HUES64 (cell line): ENCODE measurements around the gene CAPNS2. TPM values are rescaled to one million over a fixed set of nuclear protein-coding genes. Genes with fewer than 3 reads are reported as not detected.

Source experiments
- H3K27ac ChIP-seq: 2 replicates; pipeline ENCODE4 v1.7.0; 2013; ENCODE audit warnings: low read depth, low read length, inconsistent platforms
- H3K27me3 ChIP-seq: 2 replicates; pipeline ENCODE4 v1.6.1; 2013; ENCODE audit warnings: mild to moderate bottlenecking, low read length; ENCODE audit not compliant: insufficient read depth
- H3K36me3 ChIP-seq: 2 replicates; pipeline ENCODE4 v1.6.1; 2013; ENCODE audit warnings: mild to moderate bottlenecking, low read length; ENCODE audit not compliant: insufficient read depth
- H3K4me1 ChIP-seq: 2 replicates; pipeline ENCODE4 v1.6.1; 2013; ENCODE audit warnings: mild to moderate bottlenecking, low read length, moderate library complexity; ENCODE audit not compliant: insufficient read depth
- H3K4me3 ChIP-seq: 2 replicates; pipeline ENCODE4 v1.5.1; 2013; ENCODE audit warnings: mild to moderate bottlenecking, low read length, moderate library complexity
- H3K9ac ChIP-seq: 2 replicates; pipeline ENCODE4 v1.6.1; 2013; ENCODE audit warnings: mild to moderate bottlenecking, low read depth, low read length
- H3K9me3 ChIP-seq: 2 replicates; pipeline ENCODE4 v1.6.1; 2013; ENCODE audit warnings: low read depth, low read length; ENCODE audit not compliant: insufficient read depth
- WGBS: fragments of 150-250, 120-280 bp; methylation state at CpG from one replicate; pipeline ENCODE4 v1.1.7; 2013; ENCODE audit warnings: missing lambda C conversion rate; 5-methylcytosine and 5-hydroxymethylcytosine counted together
- polyA plus RNA-seq, 2 experiments: library from polyadenylated mRNA; stranded (reverse); fragments of 50-300 nt; gene quantifications; one replicate each; pipeline ENCODE4 v1.2.3, GENCODE V29; 2013

Gene CAPNS2
- polyA plus RNA-seq (2013, experiment 1 of 2), result not detected
- not detected for polyA plus RNA-seq (2013, experiment 2 of 2)

DNA sequence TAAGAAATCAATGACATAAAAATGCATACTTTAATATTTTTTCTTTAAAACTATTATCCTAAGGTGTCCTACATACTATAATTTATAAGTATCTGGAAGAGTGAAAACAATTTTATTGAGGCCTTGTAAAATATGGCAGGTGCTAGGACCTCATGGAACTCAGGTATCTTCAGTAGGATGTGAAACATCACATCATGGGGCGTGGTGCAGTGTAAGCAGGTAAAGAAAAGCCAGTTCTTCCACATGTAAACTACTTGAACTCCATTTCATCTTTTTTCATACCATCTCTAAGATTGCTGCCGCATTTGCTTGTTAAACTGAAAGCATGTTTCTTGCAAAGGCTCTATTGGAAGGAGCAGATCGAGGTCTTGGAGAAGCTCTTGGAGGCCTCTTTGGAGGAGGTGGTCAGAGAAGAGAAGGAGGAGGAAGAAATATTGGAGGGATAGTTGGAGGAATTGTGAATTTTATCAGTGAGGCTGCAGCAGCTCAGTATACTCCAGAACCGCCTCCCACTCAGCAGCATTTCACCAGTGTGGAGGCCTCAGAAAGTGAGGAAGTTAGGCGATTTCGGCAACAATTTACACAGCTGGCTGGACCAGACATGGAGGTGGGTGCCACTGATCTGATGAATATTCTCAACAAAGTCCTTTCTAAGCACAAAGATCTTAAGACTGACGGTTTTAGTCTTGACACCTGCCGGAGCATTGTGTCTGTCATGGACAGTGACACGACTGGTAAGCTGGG is at the start of gene CAPNS2:
CAPNS2 (plus strand) TSS at position 253 of the 744 bp plus-strand sequence; CDS start at position 326, 73 bp downstream.
- H3K27ac ChIP-seq, result no peak within 1 kb of the TSS
- H3K4me1 ChIP-seq, result no peaks in the 10 kb centered on the region

DNA sequence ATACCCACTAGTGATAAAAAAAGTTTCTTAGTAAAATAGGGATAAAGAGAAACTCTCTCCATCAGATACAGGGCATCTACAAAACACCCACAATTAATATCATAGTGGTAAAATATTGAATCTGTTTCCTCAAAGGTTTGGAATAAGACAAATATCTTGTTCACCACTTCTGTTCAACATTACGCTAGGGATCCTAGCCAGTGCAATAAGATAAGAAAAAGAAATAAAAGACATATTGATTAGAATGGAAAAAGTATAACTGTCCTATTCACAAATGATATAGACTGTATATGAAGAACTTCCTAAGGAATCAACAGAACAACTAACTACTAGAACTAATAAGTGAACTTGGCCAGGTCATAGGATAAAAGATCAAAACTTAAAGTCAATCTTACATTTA is 44.7 kb upstream of the CAPNS2 start:
- peaks cover 22% of the 10 kb centered on the region; the same call in 1 of the 2 replicates for H3K9me3 ChIP-seq
- no peaks in the 10 kb centered on the region; the same call in 1 of the 2 replicates for H3K36me3 ChIP-seq
- H3K4me1 ChIP-seq, result 0 out of 2 replicates have a peak, but pooled peaks cover 5% of the 10 kb centered on the region
- H3K4me3 ChIP-seq, result no peak overlapping the region
- WGBS, result no CpG with 5 or more reads among the region's 1 CpG
- H3K9ac ChIP-seq, result no peak overlapping the region
- H3K27me3 ChIP-seq, result no peaks in the 10 kb centered on the region
- H3K27ac ChIP-seq, result no peak overlapping the region

More for the DNA sequence above, at the start of gene CAPNS2:
- no peak within 1 kb of the TSS for H3K9ac ChIP-seq
- H3K4me3 ChIP-seq, result no peak within 1 kb of the TSS
- H3K36me3 ChIP-seq, result no peaks in the 10 kb centered on the region
- WGBS, result 93% methylated on average over 9 of the region's 9 CpGs
- H3K27me3 ChIP-seq, result no peaks in the 10 kb centered on the region
- H3K9me3 ChIP-seq, result no peaks in the 10 kb centered on the region

- no peak overlapping the region for H3K4me3 ChIP-seq
- H3K4me1 ChIP-seq, result 0 out of 2 replicates have a peak, but pooled peaks cover 5% of the 10 kb centered on the region
- H3K9me3 ChIP-seq, result peaks cover 12% of the 10 kb centered on the region; the same call in 1 of the 2 replicates
- H3K36me3 ChIP-seq, result peaks cover 12% of the 10 kb centered on the region; the same call in 1 of the 2 replicates
- no peak overlapping the region for H3K9ac ChIP-seq
- H3K27me3 ChIP-seq, result no peaks in the 10 kb centered on the region
- H3K27ac ChIP-seq, result no peak overlapping the region
- WGBS, result no CpG with 5 or more reads among the region's 2 CpGs
Measured at GRCh38 chr16:55526441-55526840, 40.0 kb upstream of the CAPNS2 start.

GRCh38 chr16:55527885-55528284 is 38.6 kb upstream of the CAPNS2 start:
- no peak overlapping the region for H3K9ac ChIP-seq
- H3K27me3 ChIP-seq, result no peaks in the 10 kb centered on the region

DNA sequence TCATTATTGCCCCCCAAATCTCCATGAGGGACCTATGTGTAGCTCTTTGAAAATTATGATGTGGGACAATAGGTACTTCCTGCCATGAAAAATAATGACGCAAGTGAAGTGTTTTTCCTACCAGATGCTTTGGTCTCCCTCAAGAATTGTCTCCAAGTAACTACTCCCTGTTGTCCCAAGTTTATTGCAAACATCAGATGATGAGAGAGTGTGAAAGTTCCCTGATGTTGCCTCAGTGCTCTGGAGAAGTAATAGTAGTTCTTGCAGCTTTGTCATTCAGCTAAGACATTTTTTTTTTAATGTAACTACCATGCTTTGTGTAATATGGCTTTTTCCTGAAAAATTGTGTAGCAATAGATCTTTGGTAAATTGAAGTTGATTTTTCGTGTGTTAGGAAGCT is 37.5 kb upstream of the CAPNS2 start:
- Histone ChIP-seq H3K4me3 (no peak overlapping the region), H3K27ac (no peak overlapping the region), H3K27me3 (no peaks in the 10 kb centered on the region), H3K4me1 (0 out of 2 replicates have a peak, but pooled peaks cover 5% of the 10 kb centered on the region), H3K36me3 (peaks cover 14% of the 10 kb centered on the region; the same call in 1 of the 2 replicates), H3K9me3 (no peaks in the 10 kb centered on the region), H3K9ac (no peak overlapping the region)
- whole genome bisulfite sequencing, result 88% methylated on average over 2 of the region's 2 CpGs

More at GRCh38 chr16:55527885-55528284, 38.6 kb upstream of the CAPNS2 start:
- H3K27ac ChIP-seq, result no peak overlapping the region
- no peaks in the 10 kb centered on the region for H3K9me3 ChIP-seq
- no peak overlapping the region for H3K4me3 ChIP-seq
- H3K4me1 ChIP-seq, result 0 out of 2 replicates have a peak, but pooled peaks cover 5% of the 10 kb centered on the region
- peaks cover 14% of the 10 kb centered on the region; the same call in 1 of the 2 replicates for H3K36me3 ChIP-seq

- Histone ChIP-seq H3K27ac (no peak overlapping the region), H3K27me3 (no peaks in the 10 kb centered on the region), H3K4me1 (no peaks in the 10 kb centered on the region), H3K36me3 (peaks cover 14% of the 10 kb centered on the region; the same call in 1 of the 2 replicates), H3K9ac (no peak overlapping the region), H3K4me3 (no peak overlapping the region), H3K9me3 (no peaks in the 10 kb centered on the region)
- WGBS, result no CpG with 5 or more reads among the region's 1 CpG
Measured at GRCh38 chr16:55530316-55530856, 36.1 kb upstream of the CAPNS2 start.

GRCh38 chr16:55532227-55532626 is 34.3 kb upstream of the CAPNS2 start:
- Histone ChIP-seq H3K36me3 (peaks cover 14% of the 10 kb centered on the region; the same call in 1 of the 2 replicates), H3K4me3 (no peak overlapping the region), H3K4me1 (no peaks in the 10 kb centered on the region), H3K27ac (no peak overlapping the region), H3K9ac (no peak overlapping the region), H3K27me3 (no peaks in the 10 kb centered on the region), H3K9me3 (no peaks in the 10 kb centered on the region)
- no CpG with 5 or more reads among the region's 1 CpG for WGBS

DNA sequence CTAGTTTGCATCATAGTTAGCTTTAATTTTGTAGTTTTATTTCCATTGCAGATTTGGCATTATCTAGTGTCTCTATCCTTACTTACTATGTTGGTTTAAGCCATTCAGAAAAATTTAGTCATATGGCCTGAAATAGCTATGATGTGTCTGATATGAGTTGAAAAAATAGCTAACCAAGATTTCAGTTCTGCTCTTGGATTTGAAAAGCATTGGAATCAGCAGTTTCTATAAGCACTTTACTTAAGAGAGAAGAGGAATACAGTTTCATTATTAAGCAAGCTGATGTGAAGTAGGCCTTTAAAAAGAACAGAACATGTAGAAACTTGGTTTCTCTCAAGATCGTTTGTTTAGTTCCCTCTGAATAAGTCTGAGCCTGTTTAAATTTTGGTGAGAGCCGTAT is 31.7 kb upstream of the CAPNS2 start:
- H3K9me3 ChIP-seq, result no peaks in the 10 kb centered on the region
- 91% methylated on average over 2 of the region's 2 CpGs for WGBS
- H3K27me3 ChIP-seq, result no peaks in the 10 kb centered on the region
- H3K9ac ChIP-seq, result no peak overlapping the region
- no peaks in the 10 kb centered on the region for H3K4me1 ChIP-seq
- H3K36me3 ChIP-seq, result peaks cover 9% of the 10 kb centered on the region; the same call in 1 of the 2 replicates
- H3K4me3 ChIP-seq, result no peak overlapping the region
- no peak overlapping the region for H3K27ac ChIP-seq

DNA sequence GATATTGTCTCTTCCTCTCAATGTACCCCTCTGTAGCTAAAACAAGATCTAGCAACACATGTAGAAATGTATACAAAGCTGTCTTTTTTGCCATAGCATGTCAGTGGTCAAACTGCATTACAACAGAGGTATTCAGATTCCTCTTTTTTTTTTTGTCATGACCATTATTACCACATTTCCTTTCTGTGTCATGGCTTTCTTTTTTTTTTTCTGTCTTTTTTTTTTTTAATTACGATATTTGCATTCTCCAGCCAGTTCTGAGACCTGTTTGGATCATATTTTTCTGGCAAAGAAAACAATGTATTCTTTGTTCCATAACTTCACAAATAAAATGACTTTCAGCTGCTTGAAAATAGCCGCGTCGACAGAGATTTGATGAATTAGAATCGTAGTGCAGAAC is 27.4 kb upstream of the CAPNS2 start:
- H3K27me3 ChIP-seq, result no peaks in the 10 kb centered on the region
- 100% methylated on average over 1 of the region's 5 CpGs for WGBS
- H3K9me3 ChIP-seq, result no peaks in the 10 kb centered on the region
- H3K9ac ChIP-seq, result no peak overlapping the region
- H3K4me3 ChIP-seq, result no peak overlapping the region
- H3K4me1 ChIP-seq, result no peaks in the 10 kb centered on the region
- no peak overlapping the region for H3K27ac ChIP-seq
- H3K36me3 ChIP-seq, result no peaks in the 10 kb centered on the region

GRCh38 chr16:55539488-55539887 is 27.0 kb upstream of the CAPNS2 start:
- Histone ChIP-seq H3K9me3 (no peaks in the 10 kb centered on the region), H3K36me3 (no peaks in the 10 kb centered on the region), H3K4me3 (no peak overlapping the region), H3K27ac (no peak overlapping the region), H3K4me1 (no peaks in the 10 kb centered on the region), H3K27me3 (no peaks in the 10 kb centered on the region), H3K9ac (no peak overlapping the region)
- 88% methylated on average over 1 of the region's 1 CpG for WGBS

- no peak overlapping the region for H3K4me3 ChIP-seq
- WGBS, result 90% methylated on average over 1 of the region's 1 CpG
- no peaks in the 10 kb centered on the region for H3K4me1 ChIP-seq
- H3K27ac ChIP-seq, result no peak overlapping the region
- no peaks in the 10 kb centered on the region for H3K36me3 ChIP-seq
- no peaks in the 10 kb centered on the region for H3K9me3 ChIP-seq
- no peaks in the 10 kb centered on the region for H3K27me3 ChIP-seq
- no peak overlapping the region for H3K9ac ChIP-seq
Measured at GRCh38 chr16:55540221-55540620, 26.3 kb upstream of the CAPNS2 start.
